ENCODE measurements around the gene PID1. TPM values are rescaled to one million over a fixed set of nuclear protein-coding genes. Genes with fewer than 3 reads are reported as not detected.

The PID1 gene
- total RNA-seq, 6 experiments from 2014 or later, result 28.5 to 95.4 (median 65.3) TPM

DNA sequence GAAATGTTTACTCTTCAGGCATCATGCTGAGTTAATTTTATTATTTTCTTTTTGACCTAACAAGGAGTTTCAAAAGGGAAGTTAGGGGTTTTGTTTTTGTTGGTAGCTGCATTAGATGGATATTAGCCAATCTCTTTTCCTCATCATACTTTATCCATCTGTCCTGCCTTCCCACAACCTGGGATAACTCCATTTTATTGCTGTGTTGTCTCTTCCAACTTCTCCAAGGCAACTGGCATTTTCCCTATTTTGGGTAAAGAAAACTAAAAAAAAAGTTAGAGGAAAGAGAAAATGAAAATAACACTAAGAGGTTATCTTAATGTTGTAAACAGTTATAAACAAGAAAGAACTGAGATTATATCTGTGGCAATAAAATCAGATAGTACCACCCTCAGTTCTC lies 147.0 kb downstream of the PID1 start:
- Histone ChIP-seq H3K4me3 (no peak overlapping the region), H3K27me3 (no peaks in the 10 kb centered on the region), H3K27ac (no peak overlapping the region), H3K36me3 (no peaks in the 10 kb centered on the region), H3K4me1 (no peaks in the 10 kb centered on the region), H3K9me3 (no peaks in the 10 kb centered on the region)
- no peak for TF ChIP-seq POLR2A (IDR thresholded peaks at IDR 0.05)
- TF ChIP-seq, protein P1, sequence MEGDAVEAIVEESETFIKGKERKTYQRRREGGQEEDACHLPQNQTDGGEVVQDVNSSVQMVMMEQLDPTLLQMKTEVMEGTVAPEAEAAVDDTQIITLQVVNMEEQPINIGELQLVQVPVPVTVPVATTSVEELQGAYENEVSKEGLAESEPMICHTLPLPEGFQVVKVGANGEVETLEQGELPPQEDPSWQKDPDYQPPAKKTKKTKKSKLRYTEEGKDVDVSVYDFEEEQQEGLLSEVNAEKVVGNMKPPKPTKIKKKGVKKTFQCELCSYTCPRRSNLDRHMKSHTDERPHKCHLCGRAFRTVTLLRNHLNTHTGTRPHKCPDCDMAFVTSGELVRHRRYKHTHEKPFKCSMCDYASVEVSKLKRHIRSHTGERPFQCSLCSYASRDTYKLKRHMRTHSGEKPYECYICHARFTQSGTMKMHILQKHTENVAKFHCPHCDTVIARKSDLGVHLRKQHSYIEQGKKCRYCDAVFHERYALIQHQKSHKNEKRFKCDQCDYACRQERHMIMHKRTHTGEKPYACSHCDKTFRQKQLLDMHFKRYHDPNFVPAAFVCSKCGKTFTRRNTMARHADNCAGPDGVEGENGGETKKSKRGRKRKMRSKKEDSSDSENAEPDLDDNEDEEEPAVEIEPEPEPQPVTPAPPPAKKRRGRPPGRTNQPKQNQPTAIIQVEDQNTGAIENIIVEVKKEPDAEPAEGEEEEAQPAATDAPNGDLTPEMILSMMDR (IDR thresholded peaks at IDR 0.05), result no peak
- DNase-seq (no peak), ATAC-seq (no peak)
- intact Hi-C loops (cut with DNase I), result no loop called here

DNA sequence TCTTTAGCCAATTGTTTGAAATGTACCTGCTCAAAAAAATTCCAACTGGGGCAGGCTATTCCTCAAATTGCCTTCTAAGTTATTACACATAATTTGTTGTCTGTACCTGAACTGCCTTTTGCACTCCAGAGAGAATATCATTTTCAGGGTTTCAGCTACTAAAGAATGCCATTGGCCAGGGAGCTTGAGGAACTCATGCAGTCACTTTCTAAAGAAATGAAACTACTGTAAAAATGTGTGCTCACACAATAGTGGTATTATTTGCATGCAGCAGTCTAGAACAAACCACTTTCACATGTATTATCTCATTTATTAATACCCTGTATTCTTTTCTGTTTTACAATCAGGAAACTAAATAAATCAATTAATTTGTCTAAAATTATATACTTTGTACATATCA lies 152.2 kb downstream of the PID1 start:
- H3K27ac ChIP-seq, result no peak overlapping the region
- no peak for ATAC-seq
- no peaks in the 10 kb centered on the region for H3K9me3 ChIP-seq
- no peaks in the 10 kb centered on the region for H3K27me3 ChIP-seq
- H3K36me3 ChIP-seq, result peaks cover 0 to 1% (median 0%) of the 10 kb centered on the region in 4 donors
- intact Hi-C loops (cut with DNase I), result no loop called here
- H3K4me1 ChIP-seq, result no peaks in the 10 kb centered on the region
- H3K4me3 ChIP-seq, result no peak overlapping the region
- TF ChIP-seq, protein P1 (IDR thresholded peaks at IDR 0.05), result no peak
- TF ChIP-seq POLR2A (IDR thresholded peaks at IDR 0.05), result no peak
- no peak for DNase-seq

DNA sequence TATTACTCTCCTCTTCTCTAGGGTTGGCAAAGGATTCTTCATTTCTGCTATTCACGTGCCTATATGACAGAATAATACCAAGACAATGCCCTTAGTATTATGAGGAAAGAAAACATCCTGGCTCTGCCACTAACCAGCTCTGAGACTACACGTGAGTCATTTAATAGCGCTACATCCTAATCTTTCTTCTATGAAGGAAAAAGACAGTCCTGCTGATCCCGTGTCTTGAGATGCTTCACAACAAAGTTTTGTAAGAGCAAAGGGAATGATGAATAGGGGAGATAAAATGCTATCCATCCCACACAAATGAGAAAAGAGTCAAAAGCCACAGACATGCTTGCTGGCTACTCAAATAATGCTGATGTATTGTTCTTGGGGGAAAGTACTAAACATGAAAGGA lies 152.8 kb downstream of the PID1 start:
- DNase-seq (no peak), ATAC-seq (no peak)
- TF ChIP-seq POLR2A (IDR thresholded peaks at IDR 0.05), result no peak
- TF ChIP-seq, protein P1 (IDR thresholded peaks at IDR 0.05), result no peak
- H3K4me3 ChIP-seq, result no peak overlapping the region
- WGBS (ENCODE audit: insufficient coverage, low coverage, low lambda C conversion rate, missing lambda C conversion rate), result 76% methylated on average over 4 of the region's 4 CpGs
- intact Hi-C loops (cut with DNase I), result no loop called here
- H3K27ac ChIP-seq, result no peak overlapping the region
- no peaks in the 10 kb centered on the region for H3K9me3 ChIP-seq
- H3K27me3 ChIP-seq, result no peaks in the 10 kb centered on the region
- H3K36me3 ChIP-seq, result peaks cover 0 to 1% (median 0%) of the 10 kb centered on the region in 4 donors
- no peaks in the 10 kb centered on the region for H3K4me1 ChIP-seq

- WGBS (ENCODE audit: insufficient coverage, low coverage, low lambda C conversion rate, missing lambda C conversion rate), result 69% methylated on average over 5 of the region's 5 CpGs
- no peak for ATAC-seq
Measured at GRCh38 chr2:229111744-229112143, 159.3 kb downstream of the PID1 start.

More at GRCh38 chr2:229111744-229112143, 159.3 kb downstream of the PID1 start:
- intact Hi-C loops (cut with DNase I), result no loop called here
- TF ChIP-seq, protein P1 (IDR thresholded peaks at IDR 0.05), result no peak
- no peak for TF ChIP-seq POLR2A (IDR thresholded peaks at IDR 0.05)
- no peak for DNase-seq
- H3K27me3 ChIP-seq, result no peaks in the 10 kb centered on the region
- H3K9me3 ChIP-seq, result no peaks in the 10 kb centered on the region
- H3K27ac ChIP-seq, result no peak overlapping the region
- no peak overlapping the region for H3K4me3 ChIP-seq
- no peaks in the 10 kb centered on the region for H3K4me1 ChIP-seq
- H3K36me3 ChIP-seq, result no peaks in the 10 kb centered on the region

Data from right lobe of liver (tissue), 6 donors.